ENCODE measurements around the gene FAM151A. TPM values are rescaled to one million over a fixed set of nuclear protein-coding genes. Genes with fewer than 3 reads are reported as not detected.

The FAM151A gene
- total and polyA plus RNA-seq, 5 donors from 2014 or later, result not detected

DNA sequence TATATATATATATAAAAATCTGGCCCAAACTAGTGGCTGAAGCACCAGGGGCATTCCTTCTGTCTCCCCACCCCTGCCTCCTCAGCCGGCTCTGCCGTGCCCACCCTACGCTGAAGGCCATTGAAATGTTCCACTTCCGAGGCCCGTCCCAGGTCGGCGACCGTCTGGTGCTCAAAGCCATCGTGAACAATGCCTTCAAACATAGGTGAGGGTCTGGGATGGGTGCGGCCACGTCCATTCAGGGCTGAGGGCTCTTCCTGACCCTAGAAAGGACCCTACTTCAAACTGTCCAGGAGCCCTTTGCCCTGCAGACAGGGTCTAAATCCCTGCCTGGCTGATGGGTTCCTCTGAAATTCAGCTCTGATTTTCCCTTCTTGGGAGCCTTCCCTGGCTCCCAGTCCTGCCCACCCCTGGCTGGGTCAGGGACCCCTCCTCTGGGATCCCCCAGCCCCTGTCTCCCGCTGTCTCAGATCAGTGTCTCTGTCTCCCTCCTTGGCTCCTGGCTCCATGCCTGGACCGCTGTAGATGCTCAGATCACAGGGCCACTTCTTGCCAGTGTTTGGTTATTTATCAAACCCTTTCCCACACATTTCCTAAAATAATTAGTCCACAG lies 24.0 kb downstream of the FAM151A start:
- H3K27me3 Mint-ChIP-seq, result no peaks in the 10 kb centered on the region

GRCh38 chr1:54597455-54598030 lies 25.8 kb downstream of the FAM151A start:
- no peak overlapping the region for H3K27ac Mint-ChIP-seq
- H3K27me3 Mint-ChIP-seq, result no peaks in the 10 kb centered on the region
- Histone ChIP-seq H3K36me3 (ENCODE audit: control insufficient read depth, insufficient read depth, low read length) (no peaks in the 10 kb centered on the region), H3K4me1 (ENCODE audit: control insufficient read depth, insufficient read depth, low read length, poor library complexity, severe bottlenecking) (no peaks in the 10 kb centered on the region), H3K27ac (ENCODE audit: insufficient read depth, low read length, poor library complexity, severe bottlenecking) (no peak overlapping the region), H3K27me3 (ENCODE audit: control insufficient read depth, insufficient read depth, low read length) (no peaks in the 10 kb centered on the region), H3K9me3 (ENCODE audit: control insufficient read depth in 2 of 2, low read length in 2 of 2) (no peaks in the 10 kb centered on the region), H3K4me3 (ENCODE audit: low read depth, low read length) (no peak overlapping the region)
- H3K4me3 Mint-ChIP-seq, result no peak overlapping the region
- peaks cover 0 to 1% (median 0%) of the 10 kb centered on the region in 7 donors for H3K9me3 Mint-ChIP-seq
- H3K36me3 Mint-ChIP-seq, result no peaks in the 10 kb centered on the region
- peaks cover 0 to 3% (median 0%) of the 10 kb centered on the region in 4 donors for H3K4me1 Mint-ChIP-seq
- no peak for ATAC-seq (ENCODE audit: low read depth in 2 of 2)
- DNase-seq, result no peak

More for the DNA sequence above, 24.0 kb downstream of the FAM151A start:
- no peak overlapping the region for H3K27ac Mint-ChIP-seq
- H3K4me3 Mint-ChIP-seq, result no peak overlapping the region
- Histone ChIP-seq H3K4me1 (ENCODE audit: control insufficient read depth, insufficient read depth, low read length, poor library complexity, severe bottlenecking) (no peaks in the 10 kb centered on the region), H3K27me3 (ENCODE audit: control insufficient read depth, insufficient read depth, low read length) (no peaks in the 10 kb centered on the region), H3K9me3 (ENCODE audit: control insufficient read depth in 2 of 2, low read length in 2 of 2) (no peaks in the 10 kb centered on the region), H3K27ac (ENCODE audit: insufficient read depth, low read length, poor library complexity, severe bottlenecking) (no peak overlapping the region), H3K36me3 (ENCODE audit: control insufficient read depth, insufficient read depth, low read length) (no peaks in the 10 kb centered on the region), H3K4me3 (ENCODE audit: low read depth, low read length) (no peak overlapping the region)
- DNase-seq (no peak), ATAC-seq (ENCODE audit: low read depth in 2 of 2) (no peak)
- peaks cover 0 to 5% (median under 1%) of the 10 kb centered on the region in 4 donors for H3K4me1 Mint-ChIP-seq
- no peaks in the 10 kb centered on the region for H3K36me3 Mint-ChIP-seq
- peaks cover 0 to 1% (median 0%) of the 10 kb centered on the region in 7 donors for H3K9me3 Mint-ChIP-seq

- Mint-ChIP-seq H3K4me1 (no peaks in the 10 kb centered on the region), H3K4me3 (no peak overlapping the region), H3K27ac (no peak overlapping the region), H3K36me3 (no peaks in the 10 kb centered on the region), H3K9me3 (peaks cover 0 to 1% (median 0%) of the 10 kb centered on the region in 7 donors), H3K27me3 (no peaks in the 10 kb centered on the region)
- H3K4me1 ChIP-seq (ENCODE audit: control insufficient read depth, insufficient read depth, low read length, poor library complexity, severe bottlenecking), result no peaks in the 10 kb centered on the region
- no peaks in the 10 kb centered on the region for H3K36me3 ChIP-seq (ENCODE audit: control insufficient read depth, insufficient read depth, low read length)
- H3K9me3 ChIP-seq (ENCODE audit: control insufficient read depth in 2 of 2, low read length in 2 of 2), result no peaks in the 10 kb centered on the region
- no peak overlapping the region for H3K27ac ChIP-seq (ENCODE audit: insufficient read depth, low read length, poor library complexity, severe bottlenecking)
- no peak overlapping the region for H3K4me3 ChIP-seq (ENCODE audit: low read depth, low read length)
- DNase-seq (no peak), ATAC-seq (ENCODE audit: low read depth in 2 of 2) (no peak)
- no peaks in the 10 kb centered on the region for H3K27me3 ChIP-seq (ENCODE audit: control insufficient read depth, insufficient read depth, low read length)
These were observed 26.6 kb downstream of the FAM151A start for GRCh38 chr1:54596756-54597155.

DNA sequence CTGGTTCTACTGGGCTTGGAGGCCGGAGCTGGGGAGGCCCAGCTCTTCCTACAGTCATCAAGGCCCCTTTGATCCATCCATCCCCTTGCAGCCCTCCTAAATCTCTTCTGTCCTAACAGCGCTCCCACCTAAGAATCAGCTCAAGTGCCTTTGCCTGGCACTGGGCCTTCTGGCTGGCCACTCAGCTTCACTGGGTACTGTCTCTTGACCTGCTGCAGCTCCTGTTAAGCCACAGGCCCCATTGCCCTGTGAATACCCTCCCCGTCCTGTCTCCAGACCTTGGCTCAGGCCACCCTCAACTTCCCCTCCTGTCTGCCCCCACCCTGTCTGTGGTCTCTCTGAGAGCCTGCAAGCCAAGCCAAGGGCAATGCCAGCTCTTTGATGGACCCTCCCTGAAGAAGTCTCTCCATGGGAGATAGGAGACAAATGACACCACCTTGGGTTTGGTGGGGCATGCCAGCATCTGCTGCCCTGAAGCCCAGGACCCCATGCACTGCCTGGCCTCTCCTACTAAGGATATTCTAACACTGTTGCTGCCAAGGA lies 27.3 kb downstream of the FAM151A start:
- Mint-ChIP-seq H3K9me3 (peaks cover 0 to 1% (median 0%) of the 10 kb centered on the region in 7 donors), H3K27ac (no peak overlapping the region), H3K27me3 (no peaks in the 10 kb centered on the region), H3K4me3 (no peak overlapping the region), H3K4me1 (no peaks in the 10 kb centered on the region), H3K36me3 (no peaks in the 10 kb centered on the region)
- H3K27ac ChIP-seq (ENCODE audit: insufficient read depth, low read length, poor library complexity, severe bottlenecking), result no peak overlapping the region
- H3K4me1 ChIP-seq (ENCODE audit: control insufficient read depth, insufficient read depth, low read length, poor library complexity, severe bottlenecking), result no peaks in the 10 kb centered on the region
- ATAC-seq (ENCODE audit: low read depth in 2 of 2), result no peak
- DNase-seq, result no peak
- no peaks in the 10 kb centered on the region for H3K27me3 ChIP-seq (ENCODE audit: control insufficient read depth, insufficient read depth, low read length)
- H3K4me3 ChIP-seq (ENCODE audit: low read depth, low read length), result no peak overlapping the region
- no peaks in the 10 kb centered on the region for H3K9me3 ChIP-seq (ENCODE audit: control insufficient read depth in 2 of 2, low read length in 2 of 2)
- H3K36me3 ChIP-seq (ENCODE audit: control insufficient read depth, insufficient read depth, low read length), result no peaks in the 10 kb centered on the region

GRCh38 chr1:54594463-54594862 lies 28.9 kb downstream of the FAM151A start:
- no peak for ATAC-seq (ENCODE audit: low read depth in 2 of 2)
- H3K9me3 Mint-ChIP-seq, result peaks cover 0 to under 1% (median 0%) of the 10 kb centered on the region in 7 donors
- no peaks in the 10 kb centered on the region for H3K27me3 ChIP-seq (ENCODE audit: control insufficient read depth, insufficient read depth, low read length)

GRCh38 chr1:54593571-54594160 lies 29.7 kb downstream of the FAM151A start:
- H3K27me3 Mint-ChIP-seq, result no peaks in the 10 kb centered on the region
- DNase-seq (no peak), ATAC-seq (ENCODE audit: low read depth in 2 of 2) (no peak)
- H3K4me1 Mint-ChIP-seq, result peaks cover 0 to 1% (median 0%) of the 10 kb centered on the region in 4 donors
- H3K4me3 Mint-ChIP-seq, result no peak overlapping the region
- no peak overlapping the region for H3K27ac ChIP-seq (ENCODE audit: insufficient read depth, low read length, poor library complexity, severe bottlenecking)
- H3K9me3 ChIP-seq (ENCODE audit: control insufficient read depth in 2 of 2, low read length in 2 of 2), result no peaks in the 10 kb centered on the region
- no peak overlapping the region for H3K4me3 ChIP-seq (ENCODE audit: low read depth, low read length)
- H3K27me3 ChIP-seq (ENCODE audit: control insufficient read depth, insufficient read depth, low read length), result no peaks in the 10 kb centered on the region
- no peaks in the 10 kb centered on the region for H3K36me3 ChIP-seq (ENCODE audit: control insufficient read depth, insufficient read depth, low read length)
- H3K9me3 Mint-ChIP-seq, result no peaks in the 10 kb centered on the region
- H3K27ac Mint-ChIP-seq, result no peak overlapping the region
- no peaks in the 10 kb centered on the region for H3K4me1 ChIP-seq (ENCODE audit: control insufficient read depth, insufficient read depth, low read length, poor library complexity, severe bottlenecking)
- H3K36me3 Mint-ChIP-seq, result no peaks in the 10 kb centered on the region

More at GRCh38 chr1:54594463-54594862, 28.9 kb downstream of the FAM151A start:
- H3K36me3 Mint-ChIP-seq, result no peaks in the 10 kb centered on the region
- DNase-seq, result no peak
- no peaks in the 10 kb centered on the region for H3K36me3 ChIP-seq (ENCODE audit: control insufficient read depth, insufficient read depth, low read length)
- no peaks in the 10 kb centered on the region for H3K9me3 ChIP-seq (ENCODE audit: control insufficient read depth in 2 of 2, low read length in 2 of 2)
- H3K27me3 Mint-ChIP-seq, result no peaks in the 10 kb centered on the region
- no peak overlapping the region for H3K27ac Mint-ChIP-seq
- no peaks in the 10 kb centered on the region for H3K4me1 ChIP-seq (ENCODE audit: control insufficient read depth, insufficient read depth, low read length, poor library complexity, severe bottlenecking)
- H3K27ac ChIP-seq (ENCODE audit: insufficient read depth, low read length, poor library complexity, severe bottlenecking), result no peak overlapping the region
- H3K4me1 Mint-ChIP-seq, result no peaks in the 10 kb centered on the region
- no peak overlapping the region for H3K4me3 Mint-ChIP-seq
- H3K4me3 ChIP-seq (ENCODE audit: low read depth, low read length), result no peak overlapping the region

GRCh38 chr1:54591127-54591756 lies 32.1 kb downstream of the FAM151A start:
- H3K4me1 ChIP-seq (ENCODE audit: control insufficient read depth, insufficient read depth, low read length, poor library complexity, severe bottlenecking), result no peaks in the 10 kb centered on the region
- ATAC-seq (ENCODE audit: low read depth in 2 of 2) (no peak), DNase-seq (no peak)
- H3K4me1 Mint-ChIP-seq, result peaks cover 0 to 4% (median 0%) of the 10 kb centered on the region in 4 donors
- H3K9me3 ChIP-seq (ENCODE audit: control insufficient read depth in 2 of 2, low read length in 2 of 2), result no peaks in the 10 kb centered on the region
- H3K27me3 Mint-ChIP-seq, result no peaks in the 10 kb centered on the region
- no peaks in the 10 kb centered on the region for H3K9me3 Mint-ChIP-seq
- no peak overlapping the region for H3K4me3 ChIP-seq (ENCODE audit: low read depth, low read length)
- no peak overlapping the region for H3K27ac Mint-ChIP-seq
- H3K4me3 Mint-ChIP-seq, result no peak overlapping the region
- H3K36me3 ChIP-seq (ENCODE audit: control insufficient read depth, insufficient read depth, low read length), result no peaks in the 10 kb centered on the region
- H3K27ac ChIP-seq (ENCODE audit: insufficient read depth, low read length, poor library complexity, severe bottlenecking), result no peak overlapping the region
- no peaks in the 10 kb centered on the region for H3K27me3 ChIP-seq (ENCODE audit: control insufficient read depth, insufficient read depth, low read length)
- H3K36me3 Mint-ChIP-seq, result no peaks in the 10 kb centered on the region
